SK-N-SH (cell line): Measurements from ENCODE around the gene FABP2. TPM values are rescaled to one million over a fixed set of nuclear protein-coding genes. Genes with fewer than 3 reads are reported as not detected.
"Not testable (repeated sequence)": the region's sequence is repeated elsewhere in the genome, so short reads cannot be mapped to it uniquely, and the experiment has no call there.

Experiments used
- CTCF ChIA-PET: fragments of 300-600, 350-600 bp; formaldehyde crosslinking; extraction: SDS; loops from one replicate; lab custom pipeline; 2021; lab: Yijun Ruan, JAX
- POLR2A ChIA-PET: fragments of 350-600 bp; sonication (Branson Sonifier 250); formaldehyde crosslinking; extraction: SDS; loops from one replicate; lab custom pipeline; 2020; ENCODE audit warnings: antibody characterized with exemption, inconsistent platforms; lab: Yijun Ruan, JAX
- DNase-seq: peaks from one replicate; pipeline ENCODE4 v3.0.0; 2012
- H2AFZ ChIP-seq: fragments of 200-600 bp; sonication (generic); 2 replicates; pipeline ENCODE4 v1.8.1; 2016; ENCODE audit warnings: antibody characterized with exemption, mild to moderate bottlenecking, low read depth
- H3F3A ChIP-seq: fragments of 200-600 bp; sonication (generic); replicated peaks from 2 replicates; pipeline ENCODE3; 2016; ENCODE audit warnings: antibody characterized with exemption, mild to moderate bottlenecking; ENCODE audit not compliant: insufficient read depth
- H3K27ac ChIP-seq, 2 experiments: fragments of 200-500 bp in 1 of 2; fragments of 200-600 bp in 1 of 2; sonication (Bioruptor generic) in 1 of 2; sonication (generic), shearing (Covaris generic) in 1 of 2; 2 replicates each; pipeline versions ENCODE4 v1.5.1 to v1.6.1; 2014 to 2016; ENCODE audit warnings: low read depth in 2 of 2, inconsistent platforms in 1 of 2, low read length in 1 of 2, mild to moderate bottlenecking in 1 of 2, mixed read lengths in 1 of 2
- H3K27me3 ChIP-seq: fragments of 200-600 bp; sonication (generic), shearing (Covaris generic); 2 replicates; pipeline ENCODE4 v1.6.1; 2016; ENCODE audit warnings: mixed run types; ENCODE audit not compliant: insufficient read depth
- H3K36me3 ChIP-seq, 2 experiments: fragments of 200-500 bp in 1 of 2; fragments of 200-600 bp in 1 of 2; sonication (Bioruptor generic) in 1 of 2; sonication (generic) in 1 of 2; replicated peaks in 1 of 2; 2 replicates each; pipeline versions ENCODE3 to v1.5.1; 2014 to 2016; ENCODE audit warnings: low read length in 1 of 2, mild to moderate bottlenecking in 1 of 2; ENCODE audit not compliant: insufficient read depth in 2 of 2, control insufficient read depth in 1 of 2
- H3K4me1 ChIP-seq, 2 experiments: fragments of 200-500 bp in 1 of 2; fragments of 200-600 bp in 1 of 2; sonication (Bioruptor generic) in 1 of 2; sonication (generic), shearing (Covaris generic) in 1 of 2; 2 replicates each; pipeline versions ENCODE4 v1.5.1 to v1.6.1; 2014 to 2016; ENCODE audit warnings: low read depth in 1 of 2, low read length in 1 of 2, mixed run types in 1 of 2; ENCODE audit not compliant: insufficient read depth in 2 of 2, control insufficient read depth in 1 of 2
- H3K4me2 ChIP-seq: fragments of 200-600 bp; sonication (generic), shearing (Covaris generic); 2 replicates; pipeline ENCODE4 v1.6.1; 2017; ENCODE audit warnings: mixed run types
- H3K4me3 ChIP-seq, 2 experiments: fragments of 200-500 bp in 1 of 2; fragments of 200-600 bp in 1 of 2; sonication (Bioruptor generic) in 1 of 2; sonication (generic), shearing (Covaris generic) in 1 of 2; 2 replicates each; pipeline versions ENCODE4 v1.5.1 to v1.8.1; 2014 to 2016; ENCODE audit warnings: low read depth in 2 of 2, inconsistent platforms in 1 of 2, low read length in 1 of 2, mild to moderate bottlenecking in 1 of 2, mixed read lengths in 1 of 2, moderate library complexity in 1 of 2
- H3K79me2 ChIP-seq: fragments of 200-600 bp; sonication (generic); 2 replicates; pipeline ENCODE4 v1.8.1; 2017; ENCODE audit warnings: mild to moderate bottlenecking; ENCODE audit not compliant: insufficient read depth
- H3K9ac ChIP-seq: fragments of 200-600 bp; sonication (generic); 2 replicates; pipeline ENCODE4 v1.6.1; 2017; ENCODE audit warnings: mixed run types
- H3K9me2 ChIP-seq: fragments of 200-600 bp; sonication (generic); 2 replicates; pipeline ENCODE4 v1.6.1; 2017; ENCODE audit warnings: mixed run types
- H3K9me3 ChIP-seq: fragments of 200-600 bp; sonication (generic); 2 replicates; pipeline ENCODE4 v1.6.1; 2017; ENCODE audit warnings: mixed run types, mild to moderate bottlenecking, moderate library complexity
- H4K20me1 ChIP-seq: fragments of 200-600 bp; sonication (generic); 2 replicates; pipeline ENCODE4 v1.6.1; 2017; ENCODE audit warnings: mild to moderate bottlenecking, mixed run types; ENCODE audit not compliant: insufficient read depth
- EP300 ChIP-seq, 2 experiments: IDR thresholded peaks; 2 replicates each; pipeline versions ENCODE4 v1.4.0 to v1.6.1; 2012; ENCODE audit warnings: borderline replicate concordance in 1 of 2, low read depth in 1 of 2, low read length in 1 of 2
- FOSL2 ChIP-seq: IDR thresholded peaks from 2 replicates; pipeline ENCODE4 v1.4.0; 2012; ENCODE audit warnings: low read depth, mild to moderate bottlenecking, moderate library complexity, borderline replicate concordance
- FOXJ3 ChIP-seq: sonication (generic); formaldehyde crosslinking; IDR thresholded peaks from 2 replicates; pipeline ENCODE4 v1.5.1; 2020; ENCODE audit warnings: mild to moderate bottlenecking, missing genetic modification reagents
- FOXM1 ChIP-seq: IDR thresholded peaks from 2 replicates; pipeline ENCODE4 v1.4.0; 2012; ENCODE audit warnings: low read depth, mild to moderate bottlenecking
- GATA2 ChIP-seq: sonication (generic); formaldehyde crosslinking; IDR thresholded peaks from 2 replicates; pipeline ENCODE4 v1.5.0; 2020; ENCODE audit warnings: mild to moderate bottlenecking, missing genetic modification reagents
- IRF3 ChIP-seq: fragments of 150-350 bp; IDR thresholded peaks from 2 replicates; pipeline ENCODE4 v1.6.1; 2016; ENCODE audit warnings: mild to moderate bottlenecking, low read depth, low read length
- MXI1 ChIP-seq: IDR thresholded peaks from 2 replicates; pipeline ENCODE4 v1.6.1; 2012; ENCODE audit warnings: mild to moderate bottlenecking, low read depth, low read length, improper control_type of control experiment
- NFIC ChIP-seq: IDR thresholded peaks from 2 replicates; pipeline ENCODE4 v1.4.0; 2012; ENCODE audit warnings: borderline replicate concordance
- NRF1 ChIP-seq: IDR thresholded peaks from 2 replicates; pipeline ENCODE4 v1.6.1; 2012; ENCODE audit warnings: low read depth, mild to moderate bottlenecking, low read length
- RAD21 ChIP-seq: IDR thresholded peaks from 2 replicates; pipeline ENCODE4 v1.6.1; 2012; ENCODE audit warnings: mild to moderate bottlenecking, low read length
- REST ChIP-seq: IDR thresholded peaks from 2 replicates; pipeline ENCODE4 v1.6.1; 2012; ENCODE audit warnings: mild to moderate bottlenecking, low read depth, low read length, moderate library complexity
- RFX5 ChIP-seq: IDR thresholded peaks from 2 replicates; pipeline ENCODE4 v1.6.1; 2012; ENCODE audit warnings: mild to moderate bottlenecking, improper control_type of control experiment, low read length
- SIN3A ChIP-seq: IDR thresholded peaks from 2 replicates; pipeline ENCODE4 v1.6.1; 2012; ENCODE audit warnings: low read depth, mild to moderate bottlenecking, low read length, moderate library complexity, borderline replicate concordance
- TCF12 ChIP-seq: IDR thresholded peaks from 2 replicates; pipeline ENCODE4 v1.4.0; 2012
- USF1 ChIP-seq: IDR thresholded peaks from 2 replicates; pipeline ENCODE4 v1.4.0; 2012; ENCODE audit warnings: low read depth, borderline replicate concordance
- YY1 ChIP-seq: IDR thresholded peaks from 2 replicates; pipeline ENCODE4 v1.4.0; 2012; ENCODE audit warnings: low read depth, mild to moderate bottlenecking
- WGBS: methylation state at CpG from one replicate; pipeline ENCODE4 v1.1.6; 2017; ENCODE audit warnings: low lambda C conversion rate; 5-methylcytosine and 5-hydroxymethylcytosine counted together
- polyA plus RNA-seq, 3 experiments: library from polyadenylated mRNA; depleted of rRNA; stranded (reverse); fragments of >200 nt; gene quantifications; 2 replicates each; pipeline ENCODE4 v1.2.3, GENCODE V29; 2012
- TF ChIP-seq, protein P1 (sequence below): fragments of 200-600 bp; sonication (generic); IDR thresholded peaks from 2 replicates; pipeline ENCODE4 v1.6.1; 2017; ENCODE audit warnings: antibody characterized with exemption, mild to moderate bottlenecking, moderate library complexity

FABP2 gene
- polyA plus RNA-seq, 1 of the 3 experiments (the other 2 are of a cell fraction), result not detected

DNA sequence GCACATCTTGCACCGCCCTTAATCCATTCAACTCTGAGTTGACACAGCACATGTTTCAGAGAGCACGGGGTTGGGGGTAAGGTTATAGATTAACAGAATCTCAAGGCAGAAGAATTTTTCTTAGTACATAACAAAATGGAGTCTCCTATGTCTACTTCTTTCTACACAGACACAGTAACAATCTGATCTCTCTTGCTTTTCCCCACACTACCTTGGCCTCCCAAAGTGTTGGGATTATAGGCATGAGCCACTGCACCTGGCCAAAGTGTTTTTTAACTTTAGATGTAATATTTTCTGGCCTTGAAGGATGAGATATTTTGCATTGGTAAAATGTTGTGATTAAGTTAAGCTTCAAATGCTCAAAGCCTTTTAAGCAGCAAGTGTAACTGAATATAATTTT is 21.4 kb upstream of the FABP2 start:
- CTCF ChIA-PET, H3K9me2 ChIP-seq, H3K4me1 ChIP-seq, H4K20me1 ChIP-seq, H2AFZ ChIP-seq, H3K9ac ChIP-seq, H3F3A ChIP-seq, H3K9me3 ChIP-seq, DNase-seq, H3K36me3 ChIP-seq, H3K27ac ChIP-seq, H3K79me2 ChIP-seq, H3K27me3 ChIP-seq, POLR2A ChIA-PET, H3K4me3 ChIP-seq, H3K4me2 ChIP-seq: not testable (repeated sequence)
- no CpG with 5 or more reads among the region's 2 CpGs for WGBS

DNA sequence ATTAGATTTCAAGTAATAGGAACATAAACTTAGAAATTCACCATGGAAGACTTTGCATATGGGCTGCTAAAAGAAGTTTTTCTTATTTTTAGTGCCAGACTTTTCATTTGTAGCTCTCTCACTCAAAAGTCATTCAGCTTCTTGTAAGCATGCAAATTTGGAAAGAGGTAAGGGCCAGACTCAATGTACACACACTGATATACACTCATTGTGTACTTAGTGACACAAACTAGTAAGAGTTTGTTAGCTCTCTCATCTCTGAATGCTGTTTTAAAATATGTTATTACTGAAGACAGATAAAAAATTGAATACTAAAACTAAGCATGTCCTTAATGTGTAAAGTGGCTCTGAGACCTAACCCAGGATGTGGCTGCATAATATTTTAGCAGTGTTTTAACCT is 18.0 kb upstream of the FABP2 start:
- POLR2A ChIA-PET, result not testable (repeated sequence)

DNA sequence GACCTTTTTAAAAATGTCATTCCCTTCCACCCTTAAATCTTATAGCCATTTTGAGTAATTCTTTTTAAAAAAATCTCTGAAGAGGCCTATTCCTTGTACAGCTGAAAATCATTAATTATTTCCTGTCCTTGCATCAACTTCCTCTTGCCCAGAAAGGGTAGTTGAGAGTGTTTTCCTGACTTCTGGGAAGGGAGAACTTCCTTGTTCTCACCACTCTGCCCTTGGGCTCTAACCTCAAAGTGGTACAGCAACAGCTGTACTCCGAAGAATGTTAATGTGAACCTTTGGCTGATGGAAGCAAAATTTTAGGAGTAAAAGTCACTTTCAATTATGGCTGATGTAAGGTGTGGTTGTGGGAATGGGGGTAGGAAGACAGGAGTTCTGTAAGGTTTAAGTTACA is 15.1 kb upstream of the FABP2 start:
- H4K20me1 ChIP-seq, result no peaks in the 10 kb centered on the region
- WGBS, result 94% methylated on average over 1 of the region's 1 CpG
- no peak overlapping the region for H3K9ac ChIP-seq
- no peaks in the 10 kb centered on the region for H3K79me2 ChIP-seq
- ChIA-PET CTCF (no interaction called here), POLR2A (no interaction called here)
- no peaks in the 10 kb centered on the region for H3F3A ChIP-seq
- no peaks in the 10 kb centered on the region for H3K9me2 ChIP-seq
- TF ChIP-seq FOXJ3 (CRISPR knock-in tag) (no peak), NFIC (no peak), YY1 (no peak), RAD21 (no peak), RFX5 (no peak), SIN3A (no peak), IRF3 (no peak), REST (no peak), FOSL2 (no peak), MXI1 (no peak), FOXM1 (no peak), TCF12 (no peak), GATA2 (CRISPR knock-in tag) (no peak), USF1 (no peak), EP300 (IDR thresholded peaks at IDR 0.05; ENCODE audit: borderline replicate concordance in 1 of 2, low read depth in 1 of 2, low read length in 1 of 2) (no peak), NRF1 (no peak)
- TF ChIP-seq, protein P1, sequence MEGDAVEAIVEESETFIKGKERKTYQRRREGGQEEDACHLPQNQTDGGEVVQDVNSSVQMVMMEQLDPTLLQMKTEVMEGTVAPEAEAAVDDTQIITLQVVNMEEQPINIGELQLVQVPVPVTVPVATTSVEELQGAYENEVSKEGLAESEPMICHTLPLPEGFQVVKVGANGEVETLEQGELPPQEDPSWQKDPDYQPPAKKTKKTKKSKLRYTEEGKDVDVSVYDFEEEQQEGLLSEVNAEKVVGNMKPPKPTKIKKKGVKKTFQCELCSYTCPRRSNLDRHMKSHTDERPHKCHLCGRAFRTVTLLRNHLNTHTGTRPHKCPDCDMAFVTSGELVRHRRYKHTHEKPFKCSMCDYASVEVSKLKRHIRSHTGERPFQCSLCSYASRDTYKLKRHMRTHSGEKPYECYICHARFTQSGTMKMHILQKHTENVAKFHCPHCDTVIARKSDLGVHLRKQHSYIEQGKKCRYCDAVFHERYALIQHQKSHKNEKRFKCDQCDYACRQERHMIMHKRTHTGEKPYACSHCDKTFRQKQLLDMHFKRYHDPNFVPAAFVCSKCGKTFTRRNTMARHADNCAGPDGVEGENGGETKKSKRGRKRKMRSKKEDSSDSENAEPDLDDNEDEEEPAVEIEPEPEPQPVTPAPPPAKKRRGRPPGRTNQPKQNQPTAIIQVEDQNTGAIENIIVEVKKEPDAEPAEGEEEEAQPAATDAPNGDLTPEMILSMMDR, result no peak
- DNase-seq, result no peak
- no peak overlapping the region for H3K4me2 ChIP-seq
- no peak overlapping the region for H3K4me3 ChIP-seq
- H2AFZ ChIP-seq, result no peak overlapping the region
- no peaks in the 10 kb centered on the region for H3K36me3 ChIP-seq
- no peak overlapping the region for H3K27ac ChIP-seq
- H3K4me1 ChIP-seq, result no peaks in the 10 kb centered on the region
- H3K9me3 ChIP-seq, result no peaks in the 10 kb centered on the region
- no peaks in the 10 kb centered on the region for H3K27me3 ChIP-seq

More for the DNA sequence above, 18.0 kb upstream of the FABP2 start:
- H3K36me3 ChIP-seq, H3K27me3 ChIP-seq, DNase-seq, H3K27ac ChIP-seq, H4K20me1 ChIP-seq, H3K4me2 ChIP-seq, H3F3A ChIP-seq, H3K79me2 ChIP-seq, H2AFZ ChIP-seq, H3K4me3 ChIP-seq, CTCF ChIA-PET, H3K9me2 ChIP-seq, H3K4me1 ChIP-seq, H3K9me3 ChIP-seq, H3K9ac ChIP-seq: not testable (repeated sequence)
